Endothelial cell of umbilical vein (primary cell): ENCODE data around the gene CYP26A1. TPM values are rescaled to one million over a fixed set of nuclear protein-coding genes. Genes with fewer than 3 reads are reported as not detected.

Source experiments
- BruUV-seq: library from RNA; stranded (reverse); fragments of 400-500 nt; replicated peaks from 2 replicates; lab custom pipeline; 2021; lab: Mats Ljungman, UMichigan
- CTCF ChIA-PET: fragments of 300-600, 350-600 bp; sonication (Branson Sonifier 250); formaldehyde crosslinking; loops from one replicate; lab custom pipeline; 2021; ENCODE audit warnings: antibody characterized with exemption, inconsistent platforms; lab: Charles Lee
- POLR2A ChIA-PET: fragments of 300-600, 350-600 bp; sonication (Branson Sonifier 250); formaldehyde crosslinking; loops from one replicate; lab custom pipeline; 2021; ENCODE audit warnings: antibody characterized with exemption, inconsistent platforms; lab: Charles Lee
- DNase-seq: peaks from one replicate; pipeline ENCODE4 v3.0.0-alpha.2; 2011; ENCODE audit warnings: low read depth, low spot score
- FAIRE-seq: peaks from 2 replicates; lab custom pipeline; 2011; peaks lifted over from hg19 to GRCh38; lab: Jason Lieb, UNC
- H2AFZ ChIP-seq: 2 replicates; pipeline ENCODE4 v1.6.0; 2012; ENCODE audit warnings: low read depth, low read length, control low read depth, inconsistent platforms
- H3K27ac ChIP-seq: 2 replicates; pipeline ENCODE4 v1.5.1; 2011; ENCODE audit warnings: low read depth, mild to moderate bottlenecking, control low read depth, low read length, moderate library complexity; ENCODE audit not compliant: insufficient read depth
- H3K27me3 ChIP-seq, 2 experiments: 2 replicates each; pipeline versions ENCODE4 v1.6.0 to v1.6.1; 2011; ENCODE audit warnings: low read length in 2 of 2, mixed read lengths in 1 of 2; ENCODE audit not compliant: control insufficient read depth in 2 of 2, insufficient read depth in 2 of 2
- H3K36me3 ChIP-seq, 2 experiments: 2 replicates in 1 of 2; 3 replicates in 1 of 2; pipeline ENCODE4 v1.5.1; 2011; ENCODE audit warnings: low read length in 2 of 2, mild to moderate bottlenecking in 1 of 2, moderate library complexity in 1 of 2; ENCODE audit not compliant: control insufficient read depth in 2 of 2, insufficient read depth in 2 of 2; ENCODE audit errors: extremely low read depth in 1 of 2
- H3K4me1 ChIP-seq: 3 replicates; pipeline ENCODE4 v1.5.1; 2011; ENCODE audit warnings: mild to moderate bottlenecking, low read length; ENCODE audit not compliant: control insufficient read depth, insufficient read depth; ENCODE audit errors: extremely low read depth
- H3K4me2 ChIP-seq: 2 replicates; pipeline ENCODE4 v1.6.1; 2011; ENCODE audit warnings: low read length, control low read depth, mixed read lengths; ENCODE audit not compliant: insufficient read depth
- H3K4me3 ChIP-seq, 3 experiments: fragments of 200-600 bp in 1 of 3; sonication (generic), shearing (Covaris generic) in 1 of 3; replicated peaks in 1 of 3; 2 replicates each; pipeline ENCODE4 v1.5.1; 2011 to 2016; ENCODE audit warnings: control low read depth in 3 of 3, low read length in 3 of 3, mild to moderate bottlenecking in 2 of 3, inconsistent platforms in 1 of 3, low read depth in 1 of 3, moderate library complexity in 1 of 3; ENCODE audit not compliant: insufficient read depth in 1 of 3
- H3K79me2 ChIP-seq: 2 replicates; pipeline ENCODE4 v1.6.0; 2012; ENCODE audit warnings: low read length, inconsistent platforms; ENCODE audit not compliant: control insufficient read depth, insufficient read depth
- H3K9ac ChIP-seq: replicated peaks from 2 replicates; pipeline ENCODE3; 2011; ENCODE audit warnings: low read length, control low read depth; ENCODE audit not compliant: insufficient read depth; ENCODE audit errors: extremely low read depth
- H3K9me1 ChIP-seq: replicated peaks from 3 replicates; pipeline ENCODE4 v1.6.0; 2011; ENCODE audit warnings: mild to moderate bottlenecking, low read length; ENCODE audit not compliant: control insufficient read depth, insufficient read depth; ENCODE audit errors: extremely low read depth
- H3K9me3 ChIP-seq: replicated peaks from 2 replicates; pipeline ENCODE4 v1.5.1; 2012; ENCODE audit warnings: low read length, inconsistent platforms; ENCODE audit not compliant: control insufficient read depth, insufficient read depth
- H4K20me1 ChIP-seq: replicated peaks from 2 replicates; pipeline ENCODE3; 2011; ENCODE audit warnings: mild to moderate bottlenecking, low read length; ENCODE audit not compliant: control insufficient read depth, insufficient read depth; ENCODE audit errors: extremely low read depth
- EZH2 ChIP-seq: IDR thresholded peaks from 2 replicates; pipeline ENCODE4 v1.6.1; 2012; ENCODE audit warnings: borderline replicate concordance, low read depth, mild to moderate bottlenecking, moderate library complexity, low read length, inconsistent platforms; ENCODE audit not compliant: severe bottlenecking
- FOS ChIP-seq: IDR thresholded peaks from 2 replicates; pipeline ENCODE4 v1.6.1; 2011; ENCODE audit warnings: mild to moderate bottlenecking, low read length, moderate library complexity, borderline replicate concordance; ENCODE audit not compliant: insufficient read depth
- JUN ChIP-seq: IDR thresholded peaks from 2 replicates; pipeline ENCODE4 v1.6.1; 2011; ENCODE audit warnings: borderline replicate concordance, low read depth; ENCODE audit not compliant: insufficient read length, insufficient read depth
- MYC ChIP-seq: IDR thresholded peaks from one replicate; pipeline ENCODE4 v1.6.1; 2011; ENCODE audit warnings: mild to moderate bottlenecking, low read depth, low read length
- POLR2A ChIP-seq: IDR thresholded peaks from 2 replicates; pipeline ENCODE4 v1.6.1; 2012; ENCODE audit warnings: low read depth, mild to moderate bottlenecking, control low read depth, low read length
- POLR2AphosphoS5 ChIP-seq: IDR thresholded peaks from 2 replicates; pipeline ENCODE4 v1.6.1; 2012; ENCODE audit warnings: low read depth, mild to moderate bottlenecking, control low read depth, low read length, moderate library complexity; ENCODE audit not compliant: insufficient read depth
- dilution Hi-C: fragments of 300-500 bp; cut with MboI; formaldehyde crosslinking; loops from one replicate; pipeline ENCODE4 v1.15.0; 2019; ENCODE audit warnings: low sequenced_read_pairs; ENCODE audit not compliant: extremely low pct_ligation_motif_present
- intact Hi-C: fragments of 100-400 bp; cut with micrococcal nuclease; formaldehyde crosslinking; loops from one replicate; pipeline ENCODE4 v1.10.0; 2022
- polyA plus RNA-seq, 4 experiments: library from polyadenylated mRNA; depleted of rRNA in 3 of 4; stranded (reverse) in 3 of 4; unstranded in 1 of 4; fragments of >200 nt; gene quantifications; 2 replicates each; pipeline versions ENCODE4 v1.2.1 to v1.2.3, GENCODE V29; 2011 to 2012; ENCODE audit warnings: missing spikeins in 1 of 4
- total RNA-seq: library from RNA; stranded (reverse); gene quantifications from 2 replicates; pipeline ENCODE4 v1.2.3, GENCODE V29; 2021
- TF ChIP-seq, protein P1 (sequence below), 2 donors: IDR thresholded peaks; 1 replicate in 1 of 2; 2 replicates in 1 of 2; pipeline ENCODE4 v1.5.1; 2011; ENCODE audit warnings: low read length in 2 of 2, mild to moderate bottlenecking in 2 of 2, moderate library complexity in 2 of 2, control low read depth in 1 of 2, inconsistent platforms in 1 of 2, low read depth in 1 of 2; ENCODE audit not compliant: insufficient read depth in 1 of 2; ENCODE audit errors: extremely low read depth in 1 of 2
- TF ChIP-seq, protein P2 (sequence below): IDR thresholded peaks from 2 replicates; pipeline ENCODE4 v1.6.1; 2011; ENCODE audit not compliant: insufficient read depth, insufficient read length

The CYP26A1 gene
- total and polyA plus RNA-seq, 2 donors (not counting 3 experiments of a cell fraction or from before 2014, with no cell fraction given): 0.95 to 4.4 TPM

DNA sequence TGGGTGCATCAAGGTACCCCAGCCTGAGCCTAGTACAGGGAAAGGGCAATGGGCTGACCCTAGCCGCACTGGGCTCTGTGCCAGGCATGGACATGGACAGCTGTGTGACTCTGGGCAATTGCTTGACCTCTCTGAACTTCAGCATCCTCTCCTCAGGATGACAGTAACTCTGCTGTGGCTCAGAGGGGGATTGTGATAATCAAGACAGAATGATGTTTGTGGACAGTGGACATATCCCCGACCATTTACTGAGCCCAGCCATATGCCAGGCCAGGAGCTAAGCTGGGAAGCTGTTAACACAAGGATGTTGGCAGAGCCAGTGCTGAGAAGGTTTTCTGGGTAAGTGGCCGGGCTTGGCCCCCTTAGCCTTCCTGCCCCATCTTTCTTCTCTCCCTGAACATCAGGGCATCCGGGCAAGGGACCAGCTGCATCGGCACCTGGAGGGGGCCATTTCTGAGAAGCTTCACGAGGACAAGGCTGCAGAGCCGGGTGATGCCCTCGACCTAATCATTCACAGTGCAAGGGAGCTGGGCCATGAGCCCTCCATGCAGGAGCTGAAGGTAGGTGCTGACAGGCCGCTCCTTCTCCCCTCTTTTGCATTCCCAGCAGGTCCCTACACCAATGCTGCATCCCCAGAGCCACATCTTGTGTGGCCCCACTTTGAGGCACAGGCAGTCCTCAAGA, 9.6 kb upstream of the CYP26A1 start:
- FAIRE-seq: no peak
- no peaks in the 10 kb centered on the region for H3K79me2 ChIP-seq
- H3K9ac ChIP-seq: no peak overlapping the region
- BruUV-seq: no TSS peak
- intact Hi-C loops (loop anchor here (10.0 kb wide), 1 partner anchor 219 kb away; the partner anchor contains the start of gene EXOC6), dilution Hi-C loops (no loop called here)
- no peak overlapping the region for H3K4me2 ChIP-seq
- DNase-seq: no peak
- ChIA-PET POLR2A (no interaction called here), CTCF (interaction anchor here (1.5 kb wide), 1 partner anchor 39 kb away, joined by 3 read pairs; no protein-coding TSS in a partner anchor)
- H3K9me1 ChIP-seq: no peaks in the 10 kb centered on the region
- H3K4me1 ChIP-seq: peaks cover 16% of the 10 kb centered on the region
- H2AFZ ChIP-seq: no peak overlapping the region
- H3K9me3 ChIP-seq: no peaks in the 10 kb centered on the region
- H4K20me1 ChIP-seq: no peaks in the 10 kb centered on the region
- no peak overlapping the region for H3K27ac ChIP-seq
- TF ChIP-seq EZH2 (no peak), FOS (no peak), POLR2A (no peak), POLR2AphosphoS5 (no peak), JUN (no peak), MYC (no peak)
- TF ChIP-seq, protein P1, sequence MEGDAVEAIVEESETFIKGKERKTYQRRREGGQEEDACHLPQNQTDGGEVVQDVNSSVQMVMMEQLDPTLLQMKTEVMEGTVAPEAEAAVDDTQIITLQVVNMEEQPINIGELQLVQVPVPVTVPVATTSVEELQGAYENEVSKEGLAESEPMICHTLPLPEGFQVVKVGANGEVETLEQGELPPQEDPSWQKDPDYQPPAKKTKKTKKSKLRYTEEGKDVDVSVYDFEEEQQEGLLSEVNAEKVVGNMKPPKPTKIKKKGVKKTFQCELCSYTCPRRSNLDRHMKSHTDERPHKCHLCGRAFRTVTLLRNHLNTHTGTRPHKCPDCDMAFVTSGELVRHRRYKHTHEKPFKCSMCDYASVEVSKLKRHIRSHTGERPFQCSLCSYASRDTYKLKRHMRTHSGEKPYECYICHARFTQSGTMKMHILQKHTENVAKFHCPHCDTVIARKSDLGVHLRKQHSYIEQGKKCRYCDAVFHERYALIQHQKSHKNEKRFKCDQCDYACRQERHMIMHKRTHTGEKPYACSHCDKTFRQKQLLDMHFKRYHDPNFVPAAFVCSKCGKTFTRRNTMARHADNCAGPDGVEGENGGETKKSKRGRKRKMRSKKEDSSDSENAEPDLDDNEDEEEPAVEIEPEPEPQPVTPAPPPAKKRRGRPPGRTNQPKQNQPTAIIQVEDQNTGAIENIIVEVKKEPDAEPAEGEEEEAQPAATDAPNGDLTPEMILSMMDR (IDR thresholded peaks at IDR 0.05; ENCODE audit: extremely low read depth in 1 of 2, insufficient read depth in 1 of 2, low read depth in 1 of 2, low read length in 2 of 2): no peak
- TF ChIP-seq, protein P2, sequence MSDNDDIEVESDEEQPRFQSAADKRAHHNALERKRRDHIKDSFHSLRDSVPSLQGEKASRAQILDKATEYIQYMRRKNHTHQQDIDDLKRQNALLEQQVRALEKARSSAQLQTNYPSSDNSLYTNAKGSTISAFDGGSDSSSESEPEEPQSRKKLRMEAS: no peak
- H3K36me3 ChIP-seq: peaks cover 5 to 45% of the 10 kb centered on the region in 2 experiments
- no peaks in the 10 kb centered on the region for H3K27me3 ChIP-seq
- no peak overlapping the region for H3K4me3 ChIP-seq
